NCI-H748 (cell line): ENCODE results near the gene IMMP2L.
A peak's percentile ranks its signal among the peaks of the same experiment; 100 is the strongest.

Source experiments
- DNase-seq: peaks from one replicate; lab custom pipeline; 2025; ENCODE audit not compliant: unreplicated experiment; lab: John Stamatoyannopoulos, UW

Gene IMMP2L

DNA sequence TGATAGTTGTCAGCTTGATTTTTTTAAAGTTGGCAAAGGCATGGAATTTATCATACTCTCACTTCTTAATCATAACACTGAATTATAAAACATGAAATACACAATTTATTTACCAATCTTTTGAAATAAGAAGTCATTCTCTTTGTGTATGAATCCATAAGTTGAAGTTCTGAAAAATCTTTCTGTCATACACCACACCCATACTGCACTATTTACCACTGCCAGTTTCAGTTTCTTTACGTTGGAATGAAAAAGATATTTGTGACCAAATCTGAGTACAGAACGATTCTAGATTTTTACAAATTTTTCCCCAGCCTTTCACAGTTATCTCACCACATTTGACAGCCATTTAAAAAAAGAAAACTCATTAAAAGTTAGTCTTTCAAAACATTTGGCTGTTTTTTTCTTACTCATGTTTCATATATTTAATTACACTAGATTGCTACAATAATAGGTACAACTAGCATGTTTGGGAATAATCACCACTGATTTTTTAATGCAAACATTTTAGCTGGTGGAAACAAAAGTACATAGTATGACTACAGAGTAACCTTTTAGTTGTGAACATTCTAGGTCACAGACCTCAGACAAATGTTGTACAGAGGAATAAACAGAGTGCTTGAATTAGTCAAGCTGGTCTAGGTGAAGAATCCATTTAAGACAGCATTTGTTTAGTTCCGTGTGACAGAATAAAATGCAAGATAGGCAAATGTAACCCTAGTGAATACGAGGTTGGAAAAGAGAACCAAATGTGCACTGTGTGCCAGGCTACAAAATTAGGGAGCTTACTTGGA is 656.3 kb downstream of the IMMP2L start:
- DNase-seq, result no peak

DNA sequence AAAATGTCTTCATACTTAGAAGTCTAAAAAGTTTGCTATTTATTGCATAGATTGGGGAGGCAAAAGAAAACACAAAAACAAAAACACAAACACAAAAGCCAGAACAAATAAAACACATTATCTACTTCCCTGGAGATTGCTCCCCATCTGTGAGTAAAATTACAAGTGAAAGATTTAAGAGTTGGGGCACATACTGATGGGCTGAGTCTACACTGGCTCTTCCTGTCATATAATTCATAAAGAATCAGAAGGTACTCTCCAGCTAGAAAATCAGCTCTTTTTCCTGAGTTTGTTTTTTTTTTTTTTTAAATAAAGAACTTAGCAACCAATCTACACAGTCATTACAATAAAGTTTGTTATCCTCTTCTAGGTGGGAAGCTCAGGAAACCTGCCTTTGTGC is 663.8 kb downstream of the IMMP2L start:
- DNase-seq, result no peak

DNA sequence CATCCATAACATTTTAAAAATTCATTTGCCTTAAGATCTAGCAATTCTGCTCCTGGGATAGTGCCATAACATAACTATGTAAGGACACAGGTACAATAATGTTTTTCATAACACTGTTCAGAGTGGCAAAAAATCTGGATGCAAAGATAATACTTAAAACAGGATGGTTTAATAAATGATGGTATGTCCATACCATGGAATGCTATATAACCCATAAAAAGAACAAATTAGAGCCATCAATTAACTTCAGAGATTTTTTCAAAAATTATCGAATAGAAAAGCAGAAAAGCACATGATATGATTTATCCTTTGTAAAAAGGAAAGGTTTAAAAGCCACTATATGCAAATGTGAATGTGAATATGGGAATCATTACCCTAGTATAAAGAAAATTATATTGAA is 664.8 kb downstream of the IMMP2L start:
- no peak for DNase-seq

DNA sequence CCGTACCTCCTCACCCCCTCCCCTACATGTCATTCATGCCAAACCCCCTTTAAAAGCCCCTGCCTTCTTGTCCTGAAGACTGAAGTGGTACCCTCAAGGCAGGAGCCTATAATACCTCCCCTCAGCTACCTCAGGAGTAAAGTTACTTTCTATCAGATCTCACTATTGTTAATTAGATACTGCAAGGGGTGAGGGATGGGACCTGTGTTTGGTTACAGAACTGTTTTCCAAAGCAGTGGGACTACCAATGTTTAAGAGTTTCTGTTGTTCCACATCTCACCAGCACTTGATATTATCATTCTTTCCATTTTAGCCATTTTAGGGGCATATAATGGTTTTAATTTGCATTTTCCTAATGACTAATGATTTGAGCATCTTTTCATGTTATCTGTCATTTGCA is 668.2 kb downstream of the IMMP2L start:
- DNase-seq, result no peak

DNA sequence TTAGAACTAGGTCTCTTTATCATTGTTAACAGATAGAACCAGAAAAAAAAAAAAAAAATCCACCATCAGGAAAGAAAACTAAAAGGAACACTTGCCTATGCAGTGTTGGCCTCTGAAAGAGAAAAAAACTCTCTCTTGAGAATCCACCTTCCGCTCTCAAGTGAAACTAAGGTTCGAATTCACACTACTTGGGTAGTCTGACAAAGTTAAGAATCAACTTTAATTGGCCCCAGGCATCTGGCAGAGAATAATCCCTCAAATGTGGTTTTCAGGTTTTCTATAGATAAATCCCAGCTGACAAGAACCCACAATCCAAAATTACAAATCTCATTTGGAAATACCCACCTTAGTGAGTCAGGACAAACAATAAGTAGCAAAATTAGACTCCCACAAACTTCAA is 671.1 kb downstream of the IMMP2L start:
- DNase-seq, result no peak

DNA sequence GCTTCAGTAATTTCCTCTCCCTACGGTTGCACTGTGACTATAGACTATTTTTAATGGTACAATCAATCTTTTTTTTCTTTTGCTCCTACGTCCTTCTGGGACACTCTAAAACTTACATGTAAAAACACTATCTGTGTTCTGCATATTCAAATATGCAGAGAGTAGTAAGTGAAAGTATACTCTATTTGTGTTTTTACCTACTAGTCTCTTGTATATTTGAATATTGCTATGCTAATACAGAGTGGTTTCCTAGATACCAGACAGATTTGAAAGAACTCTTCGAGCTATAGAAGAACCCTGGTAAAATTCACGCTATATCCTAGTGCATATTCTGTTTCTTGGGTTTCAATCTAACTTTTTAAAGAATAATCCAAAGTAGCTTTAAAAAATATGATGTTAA is 672.2 kb downstream of the IMMP2L start:
- DNase-seq, result no peak

DNA sequence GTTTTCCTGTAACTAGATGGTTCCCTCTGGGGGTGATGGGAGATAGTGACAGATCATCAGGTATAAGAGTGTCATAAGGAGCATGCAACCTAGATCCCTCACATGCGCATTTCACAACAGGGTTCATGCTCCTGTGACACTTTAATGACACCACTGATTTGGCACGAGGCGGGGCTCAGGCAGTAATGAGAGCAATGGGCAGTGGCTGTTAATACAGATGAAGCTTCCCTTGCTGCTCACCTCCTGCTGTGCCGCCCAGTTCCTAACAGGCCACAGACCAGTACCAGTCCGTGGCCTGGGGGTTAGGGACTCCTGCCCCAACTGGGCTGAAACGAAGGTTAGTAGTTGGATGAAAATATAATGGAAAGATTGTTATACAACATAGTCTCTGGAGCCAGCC is 673.0 kb downstream of the IMMP2L start:
- DNase-seq, result no peak

DNA sequence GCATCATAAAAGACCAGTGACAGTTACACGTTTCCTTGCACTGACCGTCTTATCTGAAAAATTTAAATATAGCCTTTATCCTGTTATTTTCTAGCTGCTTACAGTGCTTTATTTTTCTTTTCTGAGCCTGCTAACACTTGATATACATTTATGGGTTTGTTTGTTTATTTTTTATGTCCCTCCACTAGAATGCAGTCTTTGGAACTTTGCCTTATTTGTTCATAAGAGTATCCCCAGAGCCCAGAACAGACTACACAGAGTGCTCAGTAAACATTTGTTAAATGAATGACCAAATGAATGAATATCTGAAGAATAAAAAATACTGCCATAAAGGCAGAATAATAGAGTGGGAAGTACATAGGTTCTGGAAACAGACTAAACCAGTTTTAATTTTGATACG is 673.7 kb downstream of the IMMP2L start:
- DNase-seq, result no peak

DNA sequence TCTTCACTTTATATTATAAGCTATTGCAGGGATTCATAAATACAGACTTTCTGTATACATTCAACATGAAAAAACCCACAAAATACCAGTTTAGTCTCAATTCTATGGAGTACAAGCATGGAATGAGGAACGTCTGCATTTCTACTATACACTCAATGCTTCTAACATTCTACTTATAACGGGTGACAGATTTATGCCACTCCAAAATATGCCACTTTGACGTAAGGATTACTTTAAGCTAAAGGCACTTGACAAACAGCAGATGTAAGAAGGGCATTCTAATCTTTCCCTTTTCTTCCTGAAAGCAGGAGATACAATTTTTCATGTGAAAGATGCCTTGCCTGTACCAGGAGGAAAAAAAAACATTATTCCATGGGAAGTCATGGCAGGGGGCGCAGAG is 676.8 kb downstream of the IMMP2L start:
- no peak for DNase-seq

DNA sequence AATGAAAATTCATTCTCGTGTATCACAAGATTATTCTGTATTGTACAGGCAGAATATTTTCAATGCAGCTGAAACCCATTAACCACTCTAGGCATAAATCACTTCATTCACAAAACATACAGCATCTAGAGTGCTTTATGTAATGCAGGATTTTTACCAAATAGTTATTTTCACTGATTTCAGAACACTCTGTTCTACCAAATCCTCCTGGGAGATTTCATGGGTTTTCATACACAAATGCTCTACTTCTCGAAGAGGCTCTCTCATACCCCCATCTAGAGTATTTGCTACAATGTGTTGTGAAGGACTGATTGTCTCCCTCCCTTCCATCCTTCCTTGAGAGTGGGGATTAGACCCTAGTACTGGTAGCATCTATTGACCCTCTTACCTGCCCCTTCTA is 680.6 kb downstream of the IMMP2L start:
- DNase-seq, result no peak

DNA sequence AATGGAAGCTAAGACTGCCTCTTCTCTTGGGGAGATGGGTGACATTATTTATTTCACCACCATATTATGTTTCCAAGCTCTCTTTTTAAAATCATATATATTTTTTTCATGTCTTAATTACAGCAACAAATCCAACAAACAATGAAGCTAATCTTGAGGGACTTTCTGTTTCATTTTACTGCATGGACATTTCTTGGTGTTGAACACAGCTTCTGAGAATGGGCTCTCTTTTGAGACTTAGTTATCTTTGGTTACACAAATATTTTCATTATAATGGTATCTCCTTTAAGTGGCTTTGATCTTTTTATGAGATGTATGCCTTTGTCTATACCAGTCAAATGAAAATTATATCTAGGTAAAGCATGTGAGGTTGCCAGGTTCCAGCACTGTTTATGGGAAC is 681.3 kb downstream of the IMMP2L start:
- no peak for DNase-seq

DNA sequence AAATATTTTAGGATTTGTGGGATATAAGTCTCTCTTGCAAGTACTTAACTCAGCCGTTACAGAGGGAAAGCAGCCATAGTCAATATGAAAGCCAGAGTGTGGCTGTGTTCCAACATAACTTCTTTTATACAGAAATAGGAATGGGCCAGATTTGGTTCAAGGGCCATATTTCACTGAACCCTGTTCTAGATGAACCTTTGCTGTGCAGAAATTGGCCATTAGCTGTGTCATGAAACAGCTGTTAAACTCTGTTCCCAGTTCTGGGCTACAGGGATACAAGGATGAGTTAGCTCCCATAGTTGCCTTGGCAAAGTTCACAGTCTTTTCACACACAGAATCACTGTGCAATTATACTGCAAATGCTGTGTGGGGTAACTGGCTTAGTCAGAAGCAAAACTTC is 685.3 kb downstream of the IMMP2L start:
- no peak for DNase-seq

DNA sequence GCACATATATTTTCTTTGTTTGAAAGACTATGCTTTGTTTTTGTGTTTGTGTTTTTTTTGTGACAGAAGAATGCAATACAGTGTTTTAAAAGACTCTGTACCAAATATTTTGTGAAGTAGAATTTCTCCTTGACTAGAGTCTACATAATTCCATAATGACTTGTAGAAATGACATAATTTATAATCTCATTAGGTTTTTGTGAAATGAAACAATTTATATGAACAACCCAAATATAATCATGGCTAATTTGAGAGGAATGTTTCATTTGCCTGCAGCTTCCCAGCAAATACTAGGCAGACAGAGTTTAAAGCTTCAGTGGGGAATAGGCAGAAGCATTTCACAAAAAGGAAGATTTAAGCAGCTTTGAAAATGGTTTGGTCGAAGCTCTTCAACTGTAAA is 686.9 kb downstream of the IMMP2L start:
- DNase-seq, result no peak

DNA sequence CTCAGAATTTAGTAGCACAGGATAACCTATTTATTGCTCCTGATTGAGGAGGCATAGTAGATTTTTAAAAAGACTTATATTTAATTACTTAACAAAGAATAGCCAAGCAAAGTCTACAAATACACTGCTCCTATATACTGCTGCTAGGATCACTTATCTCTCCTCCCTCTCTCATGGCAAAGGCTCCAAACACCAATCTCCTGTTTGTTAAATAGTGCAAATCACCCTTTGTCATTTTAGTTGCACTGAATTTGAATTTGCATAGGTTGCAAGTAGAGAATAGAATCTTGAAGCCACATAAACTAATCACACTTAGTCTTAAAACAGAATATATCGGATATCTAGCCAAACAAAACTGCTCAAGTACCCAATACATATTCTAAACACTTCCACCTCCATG is 690.4 kb downstream of the IMMP2L start:
- no peak for DNase-seq

DNA sequence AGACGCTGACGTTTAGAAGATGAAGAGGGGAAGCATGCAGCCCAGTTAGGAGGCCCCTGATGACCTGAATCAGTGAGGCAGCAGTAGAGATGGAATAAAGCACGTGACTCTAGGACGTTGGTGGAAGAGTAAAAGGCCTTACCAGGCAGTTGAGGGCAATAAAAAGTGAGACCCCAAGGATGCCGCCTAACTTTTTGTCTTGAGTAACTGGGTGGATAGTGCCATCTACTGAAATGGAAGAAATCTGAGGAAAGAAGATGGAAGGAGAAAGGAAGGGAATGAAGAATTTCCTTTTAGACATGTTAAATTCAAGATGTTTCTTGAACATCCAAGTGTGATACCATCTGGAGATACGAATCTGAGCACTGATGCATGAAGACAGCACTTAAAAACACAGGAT is 691.4 kb downstream of the IMMP2L start:
- DNase-seq, result no peak

DNA sequence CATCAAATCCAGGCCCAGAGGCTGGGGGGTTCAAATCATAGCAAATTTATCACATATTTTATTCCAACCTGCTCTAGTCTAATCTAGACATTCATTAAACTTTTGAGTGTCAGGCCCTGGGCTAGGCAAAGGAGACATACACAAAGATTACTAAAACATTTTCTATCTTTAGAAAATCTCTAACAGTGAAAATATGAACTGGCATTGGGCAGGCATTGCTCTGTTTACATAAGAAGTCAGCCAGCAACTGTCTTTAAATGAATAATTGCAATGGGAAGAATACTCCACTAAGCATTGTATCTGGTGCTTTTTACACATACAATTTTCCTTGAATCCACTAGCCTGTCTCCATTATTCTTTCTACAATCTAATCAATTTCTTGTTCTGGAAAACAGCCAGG is 693.8 kb downstream of the IMMP2L start:
- no peak for DNase-seq

DNA sequence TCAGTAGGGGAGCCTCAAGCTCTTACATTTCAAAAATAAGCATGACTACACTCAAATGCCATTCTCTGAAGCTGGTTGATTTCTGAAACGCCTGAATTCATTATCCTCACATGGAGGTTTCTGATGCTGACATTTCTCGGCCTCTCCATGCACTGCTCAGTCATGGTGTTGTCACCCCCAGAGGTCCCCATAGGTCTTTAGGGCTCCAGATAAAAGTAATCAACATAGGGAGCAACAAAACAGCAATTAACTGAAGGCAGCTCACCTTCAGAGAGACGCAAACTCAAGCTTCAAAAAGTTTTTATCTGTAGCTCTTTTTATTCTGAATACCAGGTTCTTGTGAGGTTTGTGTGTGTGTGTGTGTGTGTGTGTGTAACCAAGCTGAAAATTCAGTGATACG is 694.5 kb downstream of the IMMP2L start:
- DNase-seq, result no peak

DNA sequence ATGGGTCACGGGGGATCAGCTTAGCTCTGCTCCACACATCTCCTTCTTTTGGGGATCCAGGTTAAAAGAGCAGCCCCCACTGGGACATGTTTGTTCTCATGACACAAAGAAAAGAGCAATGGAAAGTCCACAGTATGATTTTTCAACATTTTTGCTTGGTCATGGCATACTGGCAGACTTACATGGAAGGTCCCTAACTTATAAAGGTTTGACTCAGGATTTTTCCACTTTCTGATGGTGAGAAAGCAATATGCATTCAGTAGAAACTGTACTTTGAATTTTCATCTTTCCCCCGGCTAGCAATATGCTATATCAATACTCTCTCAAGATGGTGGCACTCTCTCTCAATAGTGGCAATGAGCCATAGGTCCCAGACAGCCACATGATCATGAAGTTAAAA is 699.0 kb downstream of the IMMP2L start:
- no peak for DNase-seq

DNA sequence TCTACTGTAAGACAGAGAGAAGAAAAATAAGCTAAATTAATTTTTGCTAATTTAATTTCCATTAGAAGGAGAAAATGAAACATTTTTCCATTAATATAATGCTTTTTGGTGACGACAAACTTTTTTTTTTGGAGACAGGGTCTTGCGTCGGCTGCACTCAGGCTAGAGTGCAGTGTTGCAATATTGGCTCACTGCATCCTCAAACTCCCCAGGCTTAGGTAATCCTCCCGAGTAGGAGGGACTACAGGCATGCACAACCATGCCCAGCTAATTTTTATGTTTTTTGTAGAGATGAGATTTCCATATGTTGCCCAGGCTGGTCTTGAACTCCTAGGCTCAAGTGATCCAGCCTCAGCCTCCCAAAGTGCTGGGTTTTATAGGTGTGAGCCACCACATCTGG is 701.1 kb downstream of the IMMP2L start:
- DNase-seq, result no peak

DNA sequence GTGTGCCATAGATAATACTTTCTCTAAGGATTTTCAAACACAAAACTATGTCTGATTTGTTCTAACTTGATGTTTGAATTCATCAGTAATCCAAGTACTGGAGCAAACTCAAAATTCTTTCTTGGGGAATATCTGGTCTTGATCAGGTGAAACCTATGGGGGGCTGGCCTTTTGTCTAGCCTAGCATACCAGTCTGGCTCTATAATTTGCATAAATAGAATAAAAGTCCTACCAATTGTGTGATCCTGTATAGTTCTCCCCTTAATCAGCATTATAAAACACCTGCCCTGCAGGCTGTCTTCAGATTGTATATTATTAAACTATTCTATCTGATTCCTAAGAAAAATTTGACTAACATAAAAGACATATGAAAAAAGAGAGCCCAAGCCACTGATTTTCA is 705.2 kb downstream of the IMMP2L start:
- DNase-seq, result no peak

DNA sequence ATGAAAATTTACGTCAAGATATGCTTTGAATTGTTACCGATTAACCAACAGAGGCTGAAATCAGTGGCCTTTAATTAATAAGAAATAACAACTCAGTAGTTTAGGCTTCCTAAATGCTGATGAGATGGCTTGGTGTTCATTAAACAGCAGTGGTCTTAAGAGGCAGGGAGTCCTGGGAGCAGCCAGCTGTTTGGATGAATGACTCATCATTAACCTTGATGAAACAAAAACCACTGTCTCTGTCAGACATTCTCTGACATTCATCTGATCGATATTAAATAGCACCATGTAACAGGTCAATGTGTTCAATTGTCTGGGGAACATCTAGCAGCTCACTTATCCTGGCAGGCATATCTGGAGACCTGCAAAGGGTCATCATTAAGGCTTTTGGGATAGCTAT is 705.6 kb downstream of the IMMP2L start:
- peak; percentile 38 for DNase-seq

DNA sequence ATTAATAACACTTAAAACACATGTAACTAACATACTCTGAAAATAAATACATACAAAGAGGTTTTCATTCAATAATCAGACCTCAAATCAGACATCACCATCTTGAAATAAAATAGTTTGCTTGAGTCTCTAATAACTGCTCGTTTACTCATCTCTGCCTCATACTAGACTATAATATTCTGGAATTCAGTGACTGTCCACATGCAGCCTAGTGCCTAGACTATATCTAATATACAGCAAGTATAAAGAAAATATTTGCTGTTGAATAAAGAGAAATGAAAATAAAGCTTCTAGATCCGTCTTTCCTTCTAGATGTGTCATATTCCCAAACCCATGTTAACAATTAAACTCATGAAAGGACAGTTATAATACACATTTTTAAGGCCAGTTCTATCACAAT is 707.6 kb downstream of the IMMP2L start:
- no peak for DNase-seq

DNA sequence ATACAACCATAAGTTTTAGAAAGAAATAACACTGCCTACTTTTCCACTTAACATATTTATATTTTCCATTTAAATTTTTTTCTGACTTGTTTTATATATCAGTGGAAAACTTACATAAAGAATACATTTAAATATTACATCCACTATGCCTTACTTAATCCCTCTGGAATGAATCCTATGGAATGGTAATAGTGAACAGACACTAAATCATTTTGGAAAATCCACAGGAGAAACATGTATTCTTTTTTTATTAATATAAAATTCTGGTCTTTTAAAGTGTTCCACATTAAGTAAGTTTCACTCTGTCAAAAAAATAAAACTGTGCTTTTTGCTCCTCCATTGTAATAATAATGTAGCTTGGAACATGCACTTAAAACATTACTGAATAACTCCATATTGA is 708.1 kb downstream of the IMMP2L start:
- DNase-seq, result no peak
